Measurements from ENCODE around the gene NEURL1. TPM values are rescaled to one million over a fixed set of nuclear protein-coding genes. Genes with fewer than 3 reads are reported as not detected.
A peak's percentile ranks its signal among the peaks of the same experiment; 100 is the strongest.

NEURL1 gene, protein sequence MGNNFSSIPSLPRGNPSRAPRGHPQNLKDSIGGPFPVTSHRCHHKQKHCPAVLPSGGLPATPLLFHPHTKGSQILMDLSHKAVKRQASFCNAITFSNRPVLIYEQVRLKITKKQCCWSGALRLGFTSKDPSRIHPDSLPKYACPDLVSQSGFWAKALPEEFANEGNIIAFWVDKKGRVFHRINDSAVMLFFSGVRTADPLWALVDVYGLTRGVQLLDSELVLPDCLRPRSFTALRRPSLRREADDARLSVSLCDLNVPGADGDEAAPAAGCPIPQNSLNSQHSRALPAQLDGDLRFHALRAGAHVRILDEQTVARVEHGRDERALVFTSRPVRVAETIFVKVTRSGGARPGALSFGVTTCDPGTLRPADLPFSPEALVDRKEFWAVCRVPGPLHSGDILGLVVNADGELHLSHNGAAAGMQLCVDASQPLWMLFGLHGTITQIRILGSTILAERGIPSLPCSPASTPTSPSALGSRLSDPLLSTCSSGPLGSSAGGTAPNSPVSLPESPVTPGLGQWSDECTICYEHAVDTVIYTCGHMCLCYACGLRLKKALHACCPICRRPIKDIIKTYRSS
- polyA plus RNA-seq (ENCODE audit: insufficient read length in 12 of 12) = 10 to 100 TPM in 10 of 12 donors, 1 to 10 TPM in 1, not detected in 1; 9.9 to 42.8 (median 19.1) TPM
- long read RNA-seq, donor 1, full-length matches to known transcripts = 1 of 6 reads
- long read RNA-seq, donor 1, partial matches to known transcripts = 0 of 6 reads
- long read RNA-seq, donor 1, other reads (novel, unspliced or antisense) = 5 of 6 reads
- long read RNA-seq, donor 2, partial matches to known transcripts = 5 of 6 reads
- long read RNA-seq, donor 2, other reads (novel, unspliced or antisense) = 0 of 6 reads
- long read RNA-seq, donor 3, full-length matches to known transcripts = 1 of 1 reads
- long read RNA-seq, donor 3, partial matches to known transcripts = 0 of 1 reads
- long read RNA-seq, donor 3, other reads (novel, unspliced or antisense) = 0 of 1 reads
- long read RNA-seq, donor 4 = 0 reads
- long read RNA-seq, donor 5 = 0 reads
- long read RNA-seq, donor 6, full-length matches to known transcripts = 1 of 1 reads
- long read RNA-seq, donor 6, partial matches to known transcripts = 0 of 1 reads
- long read RNA-seq, donor 6, other reads (novel, unspliced or antisense) = 0 of 1 reads
- long read RNA-seq, donor 7, partial matches to known transcripts = 5 of 5 reads
- long read RNA-seq, donor 7, other reads (novel, unspliced or antisense) = 0 of 5 reads
- long read RNA-seq, donor 8 = 0 reads
- long read RNA-seq, donor 9, partial matches to known transcripts = 28 of 28 reads
- long read RNA-seq, donor 9, other reads (novel, unspliced or antisense) = 0 of 28 reads
- long read RNA-seq, donor 10, partial matches to known transcripts = 0 of 7 reads
- long read RNA-seq, donor 10, other reads (novel, unspliced or antisense) = 5 of 7 reads
- long read RNA-seq, donor 11 = 0 reads

DNA sequence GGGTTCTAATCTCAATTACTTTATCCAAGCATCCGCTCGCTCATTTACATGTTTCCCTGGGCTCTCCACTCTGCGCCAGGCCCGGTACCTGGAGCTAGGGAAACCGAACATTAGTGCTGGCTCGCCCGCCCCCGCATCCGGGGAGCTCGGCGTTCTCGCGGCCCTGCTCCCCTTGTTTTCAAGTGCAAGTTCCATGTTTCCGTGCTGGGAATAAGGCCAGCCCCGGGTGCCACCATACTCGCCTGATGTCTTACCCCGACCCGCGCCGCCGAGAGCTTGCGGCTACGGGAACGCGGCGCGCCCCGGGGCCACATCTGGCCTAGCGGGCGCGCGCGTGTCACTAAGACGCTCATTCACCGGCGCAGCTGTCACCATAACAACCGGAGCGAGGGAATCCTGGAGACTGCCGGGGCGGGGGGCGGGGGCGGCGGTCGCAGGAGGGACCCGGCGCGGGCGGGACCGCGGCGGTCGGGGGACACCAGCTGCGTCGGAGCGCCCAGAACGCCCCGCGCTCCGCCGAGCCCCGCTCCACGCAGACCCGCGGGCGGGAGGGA is at the start of gene NEURL1:
TSS of gene NEURL1 (plus strand) at position 344 of the 554 bp plus-strand sequence. CDS start 683 bp downstream, outside the sequence.
- DNase-seq = no peak

DNA sequence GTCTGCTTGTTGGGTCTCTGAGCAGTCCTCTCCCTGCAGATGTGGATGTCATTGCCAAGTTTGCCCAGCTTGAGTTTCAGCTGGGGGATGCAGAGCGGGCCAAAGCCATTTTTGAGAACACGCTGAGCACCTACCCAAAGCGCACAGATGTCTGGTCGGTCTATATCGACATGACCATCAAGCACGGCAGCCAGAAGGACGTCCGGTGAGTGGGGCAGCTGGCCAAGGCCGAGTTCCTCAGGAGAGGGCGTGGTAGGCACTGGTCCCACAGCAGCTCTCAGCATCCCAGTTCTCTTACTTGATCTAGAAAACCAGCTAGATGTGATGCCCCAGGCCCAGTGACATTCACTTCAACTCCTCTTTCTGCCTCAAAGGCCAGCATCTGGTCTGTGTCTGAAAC is 49.0 kb upstream of the NEURL1 start:
- DNase-seq = no peak

DNA sequence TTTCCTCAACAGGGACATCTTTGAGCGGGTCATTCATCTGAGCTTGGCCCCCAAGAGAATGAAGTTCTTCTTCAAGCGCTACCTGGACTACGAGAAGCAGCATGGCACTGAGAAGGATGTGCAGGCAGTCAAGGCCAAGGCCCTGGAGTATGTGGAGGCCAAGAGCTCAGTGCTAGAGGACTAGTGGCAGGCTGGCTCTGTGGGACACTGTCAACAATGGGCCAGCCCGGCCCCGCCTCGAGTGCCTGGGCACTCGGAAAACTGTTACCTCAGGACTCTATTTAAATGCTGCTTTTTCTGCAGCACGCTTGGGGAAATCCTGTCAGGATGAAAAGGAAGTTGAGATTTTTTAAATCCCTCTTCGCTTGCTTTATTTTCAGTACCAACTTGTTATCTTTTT is 48.1 kb upstream of the NEURL1 start:
- DNase-seq = no peak

DNA sequence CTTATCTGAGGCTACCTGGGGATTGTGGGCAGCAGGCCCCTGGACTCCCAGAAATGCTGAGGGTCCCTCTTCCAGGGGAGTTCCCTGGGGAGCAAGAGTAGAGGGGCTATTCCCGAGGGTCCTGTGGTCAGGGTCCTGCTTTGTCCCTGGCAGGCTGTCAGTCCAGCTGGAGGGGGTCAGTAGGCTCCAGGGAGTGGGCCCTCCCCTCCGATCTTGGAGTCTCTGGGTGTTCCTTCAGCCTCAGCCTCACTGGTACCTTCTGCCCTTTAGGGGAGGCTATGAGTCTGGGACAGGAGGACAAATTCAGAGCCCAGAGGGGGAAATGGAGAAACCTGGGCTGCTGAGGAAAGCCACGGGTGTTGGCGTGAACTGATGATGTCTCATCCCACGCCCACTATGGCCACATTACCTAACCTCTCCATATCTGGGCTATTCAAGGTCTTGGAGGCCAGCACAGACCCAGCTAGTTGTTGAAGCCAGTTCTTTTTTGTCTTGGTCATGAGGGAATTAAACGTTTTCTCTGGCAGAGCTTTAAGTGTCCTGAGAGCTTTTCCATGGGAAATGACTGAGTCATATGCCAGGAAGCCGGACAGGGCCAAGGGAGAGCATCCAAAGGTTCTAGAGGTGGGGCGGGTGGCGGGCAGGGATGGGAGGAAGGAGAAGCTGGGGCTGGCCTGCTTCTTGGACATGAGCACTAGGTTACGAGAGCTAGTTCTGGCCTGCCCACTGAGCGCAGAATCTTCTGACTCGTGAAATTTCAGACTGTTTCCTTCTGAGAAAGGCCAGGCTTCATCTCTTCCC is 47.5 kb upstream of the NEURL1 start:
- DNase-seq = no peak

DNA sequence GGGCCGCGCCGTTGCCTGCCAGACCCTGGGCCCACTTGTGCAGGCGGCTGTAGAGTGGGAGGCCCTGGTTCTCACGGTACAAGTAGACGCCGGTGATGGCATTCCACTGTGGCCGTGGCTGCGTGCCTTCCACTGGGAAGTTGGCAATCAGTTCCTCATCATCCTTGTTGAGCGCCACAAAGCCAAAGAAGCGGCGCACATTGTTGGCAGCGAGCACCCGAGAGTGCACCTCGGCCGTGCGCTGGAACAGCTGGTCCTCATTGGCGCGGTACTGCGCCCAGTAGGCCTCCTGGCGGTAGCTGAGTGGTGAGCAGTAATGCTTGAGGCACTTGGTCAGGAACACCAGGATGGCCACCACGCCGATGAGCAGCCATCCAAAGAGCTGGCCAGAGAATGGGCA is 46.3 kb upstream of the NEURL1 start:
- no peak for DNase-seq

DNA sequence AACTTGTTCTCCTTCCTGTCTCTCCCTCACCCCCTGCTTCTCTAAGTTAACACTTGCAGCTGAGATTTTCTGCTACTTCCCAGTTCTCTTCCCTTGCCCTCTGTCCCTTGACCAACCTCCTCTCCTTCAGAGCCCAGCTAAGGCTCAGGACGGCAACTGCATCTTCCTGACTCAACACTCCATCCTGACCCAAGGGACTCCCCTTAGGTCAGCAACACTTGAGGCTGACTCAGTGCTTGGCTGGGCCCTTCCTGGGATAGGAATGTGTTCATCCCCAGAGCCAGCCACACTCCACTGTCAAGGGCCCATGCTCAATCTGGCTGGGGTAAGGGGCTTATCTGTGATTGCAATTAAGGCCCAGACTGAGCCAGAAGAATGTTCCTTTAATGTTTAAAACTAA is 44.8 kb upstream of the NEURL1 start:
- DNase-seq = no peak

DNA sequence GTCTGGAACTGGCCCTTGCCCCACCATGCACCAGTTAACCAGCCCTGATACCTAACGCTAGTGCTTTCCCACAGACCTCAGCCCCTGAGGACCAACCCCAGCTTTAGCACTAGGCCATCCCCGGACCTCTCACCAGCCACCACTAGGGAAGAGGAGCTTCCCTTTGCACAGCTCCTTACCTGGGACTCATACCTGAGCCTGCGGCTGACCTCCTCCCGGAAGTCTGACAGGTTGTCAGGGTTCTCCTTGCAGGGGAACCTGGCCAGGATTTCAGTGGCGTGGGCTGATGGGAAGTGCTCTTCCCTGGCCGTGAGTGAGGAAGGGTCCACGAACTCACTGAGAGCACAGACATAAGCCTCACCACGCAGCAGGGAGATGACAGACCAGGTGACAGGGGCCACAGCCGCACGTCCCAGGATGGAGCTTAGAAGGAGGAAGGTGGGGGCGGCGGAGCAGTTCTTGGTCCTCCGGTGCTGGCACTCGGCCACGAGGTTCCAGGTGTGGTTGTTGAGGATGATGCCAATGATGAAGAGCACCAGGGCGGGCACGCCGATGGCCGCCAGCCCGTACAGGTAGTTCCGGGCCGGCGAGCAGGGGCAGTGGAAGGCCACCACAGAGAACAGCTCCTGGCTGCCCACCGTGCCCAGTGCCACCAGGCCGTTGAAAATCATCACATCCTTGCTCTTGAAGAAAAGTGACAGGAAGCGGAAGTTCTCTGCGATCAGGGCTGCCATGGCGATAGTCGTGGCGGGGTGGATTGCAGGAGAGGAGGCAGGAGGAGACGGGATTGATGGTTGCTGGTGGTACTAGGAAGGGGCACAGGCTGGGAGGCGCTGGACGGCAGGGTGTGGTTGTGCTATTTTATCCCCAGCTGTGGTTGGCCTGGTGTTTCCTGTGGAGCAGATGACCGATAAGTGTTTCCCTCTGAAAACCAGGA is 44.0 kb upstream of the NEURL1 start:
- no peak for DNase-seq

DNA sequence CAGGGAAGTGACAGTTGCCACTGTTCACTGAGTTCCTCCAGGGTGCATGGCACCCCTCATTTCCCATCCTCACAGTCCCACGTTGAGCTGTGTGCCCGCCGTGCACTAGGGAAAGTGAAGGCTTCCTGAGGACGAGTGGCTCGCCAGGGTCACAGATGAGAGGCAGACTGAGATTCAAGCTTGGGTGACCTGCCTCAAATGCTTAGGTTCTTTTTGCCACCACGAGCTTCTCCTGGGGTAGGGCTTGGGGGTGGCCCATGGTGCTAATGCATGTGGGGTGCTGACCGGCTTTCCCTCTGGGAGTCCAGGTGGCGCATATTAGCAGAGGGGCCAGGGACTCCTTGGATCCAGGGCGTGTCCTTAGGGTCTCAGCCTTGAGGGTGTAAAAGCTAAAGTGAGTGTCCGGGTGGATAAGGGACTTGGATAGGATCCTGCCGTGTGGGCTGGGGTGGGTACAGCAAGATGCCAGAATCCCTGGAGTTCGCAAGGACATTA is 43.3 kb upstream of the NEURL1 start:
- DNase-seq = no peak

DNA sequence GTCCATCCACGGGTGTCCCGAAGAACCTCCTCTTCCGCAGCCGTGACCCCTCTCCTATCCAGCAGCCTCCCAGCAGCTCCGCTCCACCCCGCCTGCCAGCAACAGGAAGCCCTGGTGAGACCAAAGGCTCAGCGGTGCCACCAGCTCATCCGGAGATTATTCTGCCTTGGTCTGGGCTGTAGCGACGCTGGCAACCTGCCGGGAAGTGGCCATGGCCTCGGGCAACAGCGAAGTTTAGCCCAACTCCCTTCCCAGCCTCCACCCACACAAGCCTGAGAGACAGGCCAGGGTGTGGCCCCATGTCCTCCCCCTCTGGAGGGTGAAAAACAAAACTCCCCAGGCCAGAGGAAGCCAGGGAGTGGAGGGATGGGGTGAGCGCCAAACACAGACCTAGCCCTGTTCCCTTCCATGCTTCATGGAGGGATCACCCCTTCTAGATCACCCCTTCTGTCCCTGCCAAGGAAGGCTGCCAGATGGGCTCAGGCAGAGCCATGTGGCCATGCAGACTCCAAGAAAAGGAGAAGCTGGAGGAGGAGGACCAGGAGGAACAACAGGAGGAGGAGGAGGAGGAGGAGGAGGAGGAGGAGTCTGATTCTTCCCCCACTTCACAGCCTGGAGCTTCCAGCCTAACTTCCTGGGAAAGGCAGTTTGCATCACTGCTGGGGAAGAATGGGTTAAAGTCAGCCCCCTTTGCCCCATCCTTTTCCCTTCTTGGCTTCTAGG is 42.3 kb upstream of the NEURL1 start:
- DNase-seq = peak; percentile 38

DNA sequence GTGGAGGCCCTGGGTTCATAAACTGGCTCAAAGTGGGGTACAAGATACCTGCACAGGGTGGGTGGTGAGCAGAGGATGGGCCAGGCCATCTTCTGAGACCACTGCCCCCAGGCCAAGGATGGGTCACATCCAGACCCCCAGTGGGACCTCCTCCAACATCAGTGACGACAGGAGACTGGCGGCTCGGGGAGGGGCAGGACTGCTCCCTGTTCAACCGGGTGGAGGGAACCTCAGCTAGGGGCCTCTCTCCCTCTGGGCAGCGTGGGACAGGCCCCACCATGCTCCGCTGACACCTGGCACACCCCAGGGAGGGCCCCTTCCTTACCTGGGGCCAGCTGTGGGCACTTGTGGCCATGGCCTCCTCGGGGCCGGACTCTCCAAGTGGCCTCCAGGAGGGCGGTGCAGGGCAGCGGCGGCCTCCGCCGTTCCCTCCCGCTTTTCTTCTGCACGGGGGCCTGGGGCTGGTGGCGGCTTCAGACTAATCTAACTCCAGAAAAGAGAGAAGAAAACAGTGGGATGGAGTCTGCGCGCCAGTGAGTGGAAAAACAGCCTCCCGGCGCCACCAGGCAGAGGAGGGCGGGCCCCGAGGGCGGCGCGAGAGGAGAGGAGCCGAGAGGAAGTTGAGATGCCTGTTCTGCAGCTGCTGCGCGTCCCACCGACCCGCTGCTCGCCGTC is 41.5 kb upstream of the NEURL1 start, which contains the start of gene CALHM2:
TSS of gene CALHM2 (minus strand) at position 540 of the 675 bp plus-strand sequence. CDS start 2,429 bp downstream, outside the sequence.
- peak; percentile 77 for DNase-seq

DNA sequence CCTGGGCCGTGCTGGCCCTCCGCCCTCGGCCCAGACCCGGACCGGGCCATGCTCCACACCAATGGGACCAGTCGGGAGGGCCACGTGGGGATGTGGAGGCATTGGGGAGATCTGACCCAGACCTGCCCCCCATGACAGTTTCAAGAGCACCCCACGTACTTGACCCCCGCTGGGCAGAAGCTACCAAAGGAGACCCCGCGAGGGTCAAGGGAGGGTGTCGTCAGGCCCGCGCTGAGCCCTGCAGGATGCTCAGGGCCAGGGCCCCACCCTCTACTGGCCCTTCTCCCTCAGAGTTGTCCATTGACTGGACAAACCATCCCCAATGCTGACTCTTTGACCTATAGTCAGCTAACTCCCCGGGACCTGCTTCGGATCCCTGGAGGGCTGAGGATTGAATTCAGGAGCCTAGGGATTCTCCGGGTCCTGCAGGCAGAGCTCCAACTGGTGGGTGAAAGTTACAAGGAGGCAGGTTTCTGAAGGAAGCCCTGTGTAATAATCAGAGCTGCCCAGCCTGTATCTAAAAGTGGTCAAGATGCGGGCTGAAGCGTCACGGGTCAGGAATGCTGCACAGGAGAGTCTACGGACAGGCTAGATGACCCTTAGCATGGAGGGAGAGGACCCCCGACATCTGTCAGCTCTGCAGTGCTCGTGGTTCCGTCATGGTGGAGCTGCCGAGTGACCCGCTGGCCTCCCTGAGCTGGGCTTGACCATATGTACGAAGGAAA is 40.8 kb upstream of the NEURL1 start:
- DNase-seq = no peak

DNA sequence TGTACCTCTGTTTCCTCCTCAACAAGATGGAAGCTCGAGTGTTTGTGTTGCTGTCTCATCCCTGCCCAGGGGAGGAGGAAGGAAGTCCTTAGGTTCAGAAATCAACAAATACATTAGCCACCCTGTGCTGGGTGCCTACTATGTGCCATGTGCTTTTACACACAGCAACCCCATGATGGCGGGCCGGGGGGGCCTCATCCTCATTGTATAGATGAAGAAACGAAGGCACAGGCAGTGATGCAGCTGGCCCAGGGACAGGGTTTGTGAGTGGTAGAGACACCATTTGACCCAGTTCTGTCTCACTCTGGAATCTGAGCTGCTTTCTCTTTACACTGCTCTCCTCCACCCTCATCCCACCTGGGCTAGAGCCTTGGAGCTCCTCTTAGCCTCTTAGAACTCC is 39.5 kb upstream of the NEURL1 start:
- DNase-seq = no peak

DNA sequence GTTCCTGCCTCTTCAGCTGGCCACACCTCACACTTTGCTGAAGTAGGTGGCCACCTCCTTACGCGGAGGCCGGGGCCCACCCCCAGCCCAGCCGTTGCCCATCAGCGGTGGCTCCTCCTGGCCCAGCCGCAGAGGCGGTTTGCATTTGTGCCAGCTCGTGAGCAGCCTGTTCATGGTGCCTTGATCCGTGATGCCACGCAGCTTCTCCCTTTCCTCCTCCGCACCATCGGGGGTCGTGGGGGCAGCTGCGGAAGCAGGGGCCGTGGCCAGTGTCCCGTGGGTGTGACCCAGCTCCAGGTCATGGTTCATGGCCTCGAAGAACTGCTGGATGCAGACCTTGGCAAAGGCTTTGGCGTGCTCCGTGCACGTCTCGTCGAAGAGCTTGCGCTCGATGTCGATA is 38.3 kb upstream of the NEURL1 start:
- DNase-seq = no peak

DNA sequence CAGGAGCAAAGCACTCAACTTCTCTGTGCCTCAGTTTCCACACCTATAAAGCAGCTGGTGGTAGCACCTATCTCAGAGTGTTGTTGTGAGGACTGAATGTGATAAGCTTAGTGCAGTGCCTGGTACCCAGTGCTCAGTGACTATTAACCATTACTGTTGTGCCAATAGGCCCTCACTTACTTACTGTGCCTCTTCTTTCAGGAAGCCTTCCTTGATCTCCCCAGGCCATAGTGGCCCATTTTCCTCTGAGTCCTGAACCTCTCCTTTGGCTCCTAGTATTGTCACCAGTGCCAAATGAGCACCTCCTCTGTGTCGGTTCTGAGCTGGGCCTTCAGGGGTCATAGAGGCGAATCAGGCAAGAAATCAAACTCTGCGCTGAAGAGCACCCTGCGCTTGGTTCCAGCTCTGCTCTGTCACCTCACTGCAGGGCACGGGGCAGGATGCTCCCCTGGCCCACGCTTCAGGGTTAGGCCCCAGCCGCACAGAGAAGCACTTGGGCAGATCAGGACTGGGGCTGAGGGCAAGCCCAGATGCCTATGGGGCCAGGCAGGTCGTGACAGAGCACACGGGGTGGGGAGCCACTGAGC is 37.3 kb upstream of the NEURL1 start:
- DNase-seq = no peak

DNA sequence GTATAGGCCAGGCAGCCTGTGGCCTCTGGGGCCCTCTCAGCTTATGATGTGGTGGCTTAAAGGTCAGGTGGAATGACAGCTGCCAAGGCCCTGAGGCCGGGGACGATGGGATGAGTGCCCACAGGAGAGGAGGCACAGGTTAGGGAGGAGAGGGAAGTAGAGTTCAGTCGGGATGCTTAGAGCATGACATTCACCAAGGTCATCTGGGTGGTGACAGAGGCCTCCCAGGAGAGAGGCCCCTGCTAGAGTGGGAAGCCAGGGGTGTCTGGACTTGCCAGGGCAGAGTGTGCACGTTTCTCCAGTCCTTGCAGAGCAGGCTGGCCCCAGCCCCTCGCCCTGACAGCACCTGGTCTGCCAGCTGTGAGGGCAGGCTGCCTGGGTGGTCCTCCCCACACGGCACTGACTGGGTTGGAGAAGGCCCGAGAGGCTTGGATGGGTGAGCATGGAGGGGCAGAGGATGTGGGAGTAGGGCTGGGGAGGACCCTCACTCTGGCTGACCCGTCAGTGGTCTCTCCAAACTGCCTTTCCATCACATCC is 36.3 kb upstream of the NEURL1 start:
- no peak for DNase-seq

DNA sequence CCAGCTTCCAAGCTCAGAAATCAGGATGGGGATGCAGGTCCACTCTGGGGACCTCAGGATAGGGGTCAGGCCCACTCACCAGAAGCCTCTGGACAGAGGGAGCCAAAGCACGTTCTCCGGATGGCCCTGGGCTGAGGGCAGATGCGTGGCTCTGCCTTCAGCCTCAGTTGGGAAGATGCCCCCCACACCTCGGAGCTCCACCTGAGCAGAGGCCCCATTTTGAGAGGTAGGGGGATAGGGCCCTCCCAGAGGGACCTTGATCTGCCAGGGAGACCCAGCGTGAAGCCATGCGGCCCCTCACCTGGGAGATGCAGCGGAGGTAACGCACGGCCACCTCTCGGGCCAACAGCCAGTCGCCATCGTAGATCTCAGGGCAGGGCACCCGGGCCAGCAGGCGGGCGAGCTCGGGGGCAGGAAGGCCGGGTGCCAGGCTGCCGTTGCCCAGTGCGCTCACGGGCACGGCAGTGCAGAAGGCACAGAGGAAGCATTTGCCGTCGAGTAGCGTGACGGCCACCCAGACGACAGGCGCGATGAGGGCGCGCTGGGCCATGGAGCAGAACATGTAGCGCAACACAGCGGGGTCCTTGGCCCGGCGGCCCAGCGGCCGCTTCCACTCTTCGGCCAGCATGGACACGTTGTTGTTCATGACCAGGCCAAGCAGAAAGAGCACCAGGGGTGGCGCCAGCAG is 35.5 kb upstream of the NEURL1 start:
- DNase-seq = no peak

Data from muscle of arm (tissue), 14 donors.